HepG2 (cell line): Measurements from ENCODE around the gene ITIH1. TPM values are rescaled to one million over a fixed set of nuclear protein-coding genes. Genes with fewer than 3 reads are reported as not detected.

Source experiments
- ATAC-seq: fragments of 200-7000 bp; cut with Tn5 transposase; 3 replicates; pipeline ENCODE4 v1.9.1; 2020; ENCODE audit warnings: mild to moderate bottlenecking, moderate library complexity
- BruUV-seq: library from RNA; stranded (reverse); fragments of 400-500 nt; replicated peaks from 2 replicates; lab custom pipeline; 2021; lab: Mats Ljungman, UMichigan
- CTCF ChIA-PET: fragments of 300-600 bp; formaldehyde crosslinking; extraction: SDS; loops from one replicate; lab custom pipeline; 2021; ENCODE audit warnings: low total read pairs, inconsistent platforms, low intra/inter-chr PET ratio; lab: Yijun Ruan, JAX
- POLR2A ChIA-PET: fragments of 350-600 bp; sonication (Branson Sonifier 250); formaldehyde crosslinking; loops from one replicate; lab custom pipeline; 2020; ENCODE audit warnings: antibody characterized with exemption, inconsistent platforms; lab: Yijun Ruan, JAX
- DNase-seq: peaks from one replicate; pipeline ENCODE4 v3.0.0-alpha.2; 2015; ENCODE audit warnings: low spot score
- FAIRE-seq: peaks from 3 replicates; lab custom pipeline; 2011; peaks lifted over from hg19 to GRCh38; lab: Jason Lieb, UNC
- H2AFZ ChIP-seq: one replicate; pipeline ENCODE4 v1.6.1; 2011; ENCODE audit warnings: low read length, inconsistent platforms
- H3K27ac ChIP-seq: fragments of 300-600 bp; 3 replicates; pipeline ENCODE4 v1.8.0; 2011; ENCODE audit warnings: mixed run types, mild to moderate bottlenecking, mixed read lengths, low read length, inconsistent platforms; ENCODE audit not compliant: insufficient read depth; ENCODE audit errors: extremely low read length
- H3K27me3 ChIP-seq, 2 experiments: fragments of 200-600 bp in 1 of 2; 2 replicates in 1 of 2; 3 replicates in 1 of 2; pipeline versions ENCODE4 v1.6.0 to v1.8.0; 2011; ENCODE audit warnings: low read length in 2 of 2, mild to moderate bottlenecking in 2 of 2, moderate library complexity in 2 of 2, inconsistent platforms in 1 of 2; ENCODE audit not compliant: insufficient read depth in 2 of 2, control insufficient read depth in 1 of 2
- H3K36me3 ChIP-seq, 2 experiments: fragments of 200-600 bp in 1 of 2; replicated peaks in 1 of 2; 2 replicates in 1 of 2; 3 replicates in 1 of 2; pipeline versions ENCODE4 v1.5.1 to v1.8.0; 2011; ENCODE audit warnings: low read length in 2 of 2, inconsistent platforms in 1 of 2; ENCODE audit not compliant: insufficient read depth in 2 of 2, control insufficient read depth in 1 of 2
- H3K4me1 ChIP-seq: 2 replicates; pipeline ENCODE4 v1.5.1; 2012; ENCODE audit warnings: low read length, inconsistent platforms; ENCODE audit not compliant: insufficient read depth
- H3K4me2 ChIP-seq: 2 replicates; pipeline ENCODE4 v1.6.0; 2011; ENCODE audit warnings: low read depth, low read length, inconsistent platforms
- H3K4me3 ChIP-seq, 3 experiments: fragments of 200-600 bp in 1 of 3; sonication (generic), shearing (Covaris generic) in 1 of 3; replicated peaks in 1 of 3; 2 replicates each; pipeline ENCODE4 v1.5.1; 2011 to 2016; ENCODE audit warnings: low read length in 3 of 3, inconsistent platforms in 2 of 3, low read depth in 2 of 3, mild to moderate bottlenecking in 2 of 3, control low read depth in 1 of 3, mixed read lengths in 1 of 3; ENCODE audit not compliant: insufficient read depth in 1 of 3
- H3K79me2 ChIP-seq: one replicate; pipeline ENCODE4 v1.6.1; 2011; ENCODE audit warnings: low read length, inconsistent platforms; ENCODE audit not compliant: insufficient read depth
- H3K9ac ChIP-seq: 2 replicates; pipeline ENCODE4 v1.6.0; 2011; ENCODE audit warnings: mild to moderate bottlenecking, low read depth, low read length, inconsistent platforms; ENCODE audit not compliant: insufficient read depth
- H3K9me3 ChIP-seq: 2 replicates; pipeline ENCODE4 v1.5.1; 2012; ENCODE audit warnings: mild to moderate bottlenecking, low read length
- H4K20me1 ChIP-seq: 2 replicates; pipeline ENCODE4 v1.6.0; 2011; ENCODE audit warnings: inconsistent platforms, mild to moderate bottlenecking, low read length, moderate library complexity; ENCODE audit not compliant: insufficient read depth
- AKNA ChIP-seq: sonication (generic); formaldehyde crosslinking; IDR thresholded peaks from 2 replicates; pipeline ENCODE4 v1.4.0; 2020; ENCODE audit warnings: missing genetic modification reagents, borderline replicate concordance
- DR1 ChIP-seq: sonication (generic); formaldehyde crosslinking; IDR thresholded peaks from 2 replicates; pipeline ENCODE4 v1.8.0; 2021; ENCODE audit warnings: mild to moderate bottlenecking, missing genetic modification reagents, inconsistent platforms
- HMG20A ChIP-seq: IDR thresholded peaks from 2 replicates; pipeline ENCODE4 v1.6.1; 2016; ENCODE audit warnings: borderline replicate concordance
- MBD4 ChIP-seq: IDR thresholded peaks from 2 replicates; pipeline ENCODE4 v1.6.1; 2012; ENCODE audit warnings: low read length, inconsistent platforms, borderline replicate concordance
- NFRKB ChIP-seq: fragments of 450-650 bp; IDR thresholded peaks from 2 replicates; pipeline ENCODE4 v1.6.1; 2017
- PAF1 ChIP-seq: IDR thresholded peaks from 2 replicates; pipeline ENCODE4 v1.6.1; 2016; ENCODE audit warnings: missing genetic modification reagents, missing compliant biosample characterization
- SMAD9 ChIP-seq: sonication (generic); formaldehyde crosslinking; IDR thresholded peaks from 2 replicates; pipeline ENCODE4 v1.5.1; 2020; ENCODE audit warnings: mild to moderate bottlenecking, missing genetic modification reagents
- SOX13 ChIP-seq, 3 experiments: fragments of 450-650 bp in 1 of 3; sonication (generic) in 1 of 3; formaldehyde crosslinking in 1 of 3; IDR thresholded peaks in 2 of 3; conservative IDR thresholded peaks in 1 of 3; 2 replicates each; pipeline versions ENCODE4 v1.5.0 to v1.6.1; 2016 to 2020; ENCODE audit warnings: antibody characterized with exemption in 1 of 3, mild to moderate bottlenecking in 1 of 3, missing compliant biosample characterization in 1 of 3, missing genetic modification reagents in 1 of 3, moderate library complexity in 1 of 3
- TEAD3 ChIP-seq: optimal IDR thresholded peaks from 2 replicates; pipeline ENCODE3; 2016; ENCODE audit warnings: borderline replicate concordance
- THYN1 ChIP-seq: sonication (generic); formaldehyde crosslinking; IDR thresholded peaks from 2 replicates; pipeline ENCODE4 v1.8.1; 2023; ENCODE audit warnings: low read depth, mild to moderate bottlenecking, moderate library complexity, missing genetic modification reagents, borderline replicate concordance
- YY1 ChIP-seq: IDR thresholded peaks from 2 replicates; pipeline ENCODE4 v1.6.1; 2011; ENCODE audit warnings: low read length, low read depth, moderate library complexity, mild to moderate bottlenecking; ENCODE audit not compliant: insufficient read depth, insufficient replicate concordance
- ZNF205 ChIP-seq: IDR thresholded peaks from 2 replicates; pipeline ENCODE4 v1.6.1; 2018; ENCODE audit warnings: missing biosample characterization, missing genetic modification reagents
- ZNF704 ChIP-seq: sonication (generic); formaldehyde crosslinking; IDR thresholded peaks from 2 replicates; pipeline ENCODE4 v1.8.1; 2023; ENCODE audit warnings: mild to moderate bottlenecking, inconsistent platforms, moderate library complexity, missing genetic modification reagents, borderline replicate concordance
- WGBS: methylation state at CpG from one replicate; pipeline ENCODE4 v1.1.6; 2017; ENCODE audit warnings: low lambda C conversion rate; 5-methylcytosine and 5-hydroxymethylcytosine counted together
- in situ Hi-C: cut with HindIII; loops from 2 replicates; pipeline ENCODE4 v1.10.0; 2017; ENCODE audit warnings: low pct_unique_long_range_greater_than_20kb; ENCODE audit not compliant: extremely low pct_ligation_motif_present
- intact Hi-C: fragments of 100-400 bp; cut with micrococcal nuclease; formaldehyde crosslinking; loops from one replicate; pipeline ENCODE4 v1.10.0; 2022; ENCODE audit not compliant: unreplicated experiment
- polyA plus RNA-seq, 8 experiments: library from polyadenylated mRNA; depleted of rRNA in 3 of 8; stranded (reverse) in 7 of 8; unstranded in 1 of 8; fragments of >200 nt; fragmentation: Illumina TruSeq in 4 of 8; extraction: Trizol in 4 of 8; gene quantifications; 2 replicates each; pipeline versions ENCODE4 v1.2.1 to v1.2.3, GENCODE V29; 2011 to 2016; ENCODE audit warnings: low read depth in 4 of 8, missing spikeins in 1 of 8, mixed read lengths in 1 of 8; ENCODE audit not compliant: insufficient read depth in 1 of 8
- total RNA-seq, 5 experiments: library from RNA; depleted of rRNA; stranded (reverse); fragments of >200 nt; fragmentation: Illumina TruSeq; extraction: Trizol; gene quantifications; 2 replicates each; pipeline ENCODE4 v1.2.3, GENCODE V29; 2016; ENCODE audit warnings: low read depth in 1 of 5

ITIH1 gene
- total and polyA plus RNA-seq, 2 of the 13 experiments (the other 11 are each of a cell fraction or from before 2014, with no cell fraction given) = 12.3 to 19.6 TPM

- Histone ChIP-seq H3K27ac (no peak overlapping the region), H4K20me1 (no peaks in the 10 kb centered on the region), H3K36me3 (no peaks in the 10 kb centered on the region), H3K4me1 (peaks cover 64% of the 10 kb centered on the region), H3K4me2 (no peak overlapping the region), H3K4me3 (no peak overlapping the region), H3K9me3 (no peaks in the 10 kb centered on the region), H3K9ac (no peak overlapping the region), H3K79me2 (no peaks in the 10 kb centered on the region), H3K27me3 (no peaks in the 10 kb centered on the region), H2AFZ (no peak overlapping the region)
- intact Hi-C loops (no loop called here), in situ Hi-C loops (no loop called here)
- ChIA-PET POLR2A (interaction anchor here (1.2 to 1.5 kb wide), 3 partner anchors 12 to 112 kb away, joined by 3 to 4 read pairs (median 4); no protein-coding TSS in a partner anchor), CTCF (no interaction called here)
- ATAC-seq (0 out of 3 replicates have a peak, but pooled peaks have one; percentile 1), DNase-seq (no peak), FAIRE-seq (no peak)
- no peak for TF ChIP-seq MBD4
- no TSS peak for BruUV-seq
- 83% methylated on average over 3 of the region's 10 CpGs for WGBS
Observed at GRCh38 chr3:52816654-52817053, 39.3 kb downstream of the ITIH1 start.

- Histone ChIP-seq H3K4me2 (no peak overlapping the region), H2AFZ (no peak overlapping the region), H3K9me3 (no peaks in the 10 kb centered on the region), H3K27me3 (no peaks in the 10 kb centered on the region), H3K79me2 (no peaks in the 10 kb centered on the region), H3K36me3 (no peaks in the 10 kb centered on the region), H4K20me1 (no peaks in the 10 kb centered on the region), H3K4me3 (no peak overlapping the region), H3K27ac (no peak overlapping the region), H3K9ac (no peak overlapping the region), H3K4me1 (peaks cover 60% of the 10 kb centered on the region)
- CTCF ChIA-PET = no interaction called here
- in situ Hi-C loops (no loop called here), intact Hi-C loops (no loop called here)
- BruUV-seq = no TSS peak
- 91% methylated on average over 7 of the region's 10 CpGs for WGBS
- POLR2A ChIA-PET = interaction anchor here (1.4 to 1.5 kb wide), 2 partner anchors 13 to 113 kb away, joined by 4 read pairs; no protein-coding TSS in a partner anchor
- no peak for FAIRE-seq
- no peak for DNase-seq
- no peak for ATAC-seq
- TF ChIP-seq HMG20A (CRISPR knock-in tag) = no peak
- TF ChIP-seq YY1 = no peak
- TF ChIP-seq ZNF205 (CRISPR knock-in tag) = no peak
- no peak for TF ChIP-seq DR1 (CRISPR knock-in tag)
- no peak for TF ChIP-seq PAF1 (CRISPR knock-in tag)
- no peak for TF ChIP-seq ZNF704 (CRISPR knock-in tag)
- no peak for TF ChIP-seq AKNA (CRISPR knock-in tag)
- no peak for TF ChIP-seq SMAD9 (CRISPR knock-in tag)
- TF ChIP-seq SOX13 (IDR thresholded peaks at IDR 0.05) = no peak
- TF ChIP-seq SOX13 (CRISPR knock-in tag; conservative IDR thresholded peaks at IDR 0.05 in 1 of 2, IDR thresholded peaks at IDR 0.05 in 1 of 2) = no peak
- TF ChIP-seq THYN1 (CRISPR knock-in tag) = no peak
- no peak for TF ChIP-seq TEAD3
- no peak for TF ChIP-seq NFRKB
Observed at GRCh38 chr3:52817221-52817620, 39.8 kb downstream of the ITIH1 start.
